PFSK-1 (cell line): Measurements from ENCODE around the gene GORASP1.

ENCODE experiments used
- FOXP2 ChIP-seq: optimal IDR thresholded peaks from 2 replicates; pipeline ENCODE3; 2011; ENCODE audit warnings: borderline replicate concordance, control low read depth, inconsistent platforms; ENCODE audit not compliant: insufficient read depth; ENCODE audit errors: extremely low read length, extremely low read depth
- POLR2AphosphoS5 ChIP-seq: IDR thresholded peaks from 2 replicates; pipeline ENCODE4 v1.6.1; 2012; ENCODE audit warnings: low read depth, mild to moderate bottlenecking, control low read depth, low read length, moderate library complexity
- REST ChIP-seq, 2 experiments: IDR thresholded peaks; 2 replicates each; pipeline versions ENCODE4 v1.6.1 to v1.8.0; 2011 to 2012; ENCODE audit warnings: low read depth in 2 of 2, low read length in 2 of 2, control low read depth in 1 of 2, inconsistent platforms in 1 of 2, mild to moderate bottlenecking in 1 of 2, moderate library complexity in 1 of 2; ENCODE audit not compliant: insufficient read depth in 1 of 2
- SIN3A ChIP-seq: IDR thresholded peaks from 2 replicates; pipeline ENCODE4 v1.6.1; 2012; ENCODE audit warnings: mild to moderate bottlenecking, low read length, moderate library complexity, borderline replicate concordance; ENCODE audit not compliant: insufficient read depth
- TAF1 ChIP-seq: IDR thresholded peaks from 2 replicates; pipeline ENCODE4 v1.6.1; 2012; ENCODE audit warnings: low read length, control low read depth, borderline replicate concordance; ENCODE audit not compliant: insufficient read depth

- TF ChIP-seq POLR2AphosphoS5 (peak; percentile 68; the same call in 1 of the 2 replicates), TAF1 (no peak), SIN3A (peak; percentile 45; the same call in 1 of the 2 replicates), REST (IDR thresholded peaks at IDR 0.05; ENCODE audit: insufficient read depth in 1 of 2, low read depth in 2 of 2, low read length in 2 of 2) (0 out of 4 replicates have a peak, but pooled peaks of 1 of the 2 experiments have one; percentile 18), FOXP2 (peak; percentile 44)
These were observed at the start of gene GORASP1, which contains the start of gene TTC21A for GRCh38 chr3:39107388-39108199.
